Measurements from ENCODE around the gene EN2. TPM values are rescaled to one million over a fixed set of nuclear protein-coding genes. Genes with fewer than 3 reads are reported as not detected.

EN2 gene
- total RNA-seq, 1 experiment from 2014 or later: not detected

- no peaks in the 10 kb centered on the region for H3K36me3 ChIP-seq (ENCODE audit: low read depth)
- BruUV-seq (replicated peaks): no TSS peak
- H3K4me1 ChIP-seq (replicated peaks; ENCODE audit: insufficient read depth): no peaks in the 10 kb centered on the region
- intact Hi-C loops (cut with micrococcal nuclease; ENCODE audit: unreplicated experiment): no loop called here
- H3K9me3 ChIP-seq (ENCODE audit: insufficient read depth, low read depth): no peaks in the 10 kb centered on the region
- no peak for DNase-seq
- no peaks in the 10 kb centered on the region for H3K9me2 ChIP-seq (ENCODE audit: insufficient read depth)
- POLR2A ChIA-PET (ENCODE audit: unreplicated experiment): no interaction called here
- H3K27me3 ChIP-seq (ENCODE audit: insufficient read depth, low read depth): peaks cover 100% of the 10 kb centered on the region
- H3K4me2 ChIP-seq: no peak overlapping the region
- no peak overlapping the region for H2AFZ ChIP-seq
- no peak overlapping the region for H3K4me3 ChIP-seq
- TF ChIP-seq CTCF (conservative IDR thresholded peaks at IDR 0.05): no peak
- TF ChIP-seq EZH2 (IDR thresholded peaks at IDR 0.05; ENCODE audit: low read depth): no peak
- no peaks in the 10 kb centered on the region for H3F3A ChIP-seq (ENCODE audit: insufficient read depth, low read depth)
- H4K20me1 ChIP-seq (ENCODE audit: insufficient read depth): no peaks in the 10 kb centered on the region
- H3K27ac ChIP-seq: no peak overlapping the region
- H3K79me2 ChIP-seq (ENCODE audit: low read depth): no peaks in the 10 kb centered on the region
- CTCF ChIA-PET: no interaction called here
These were observed 51.4 kb downstream of the EN2 start for GRCh38 chr7:155509359-155509724.

GRCh38 chr7:155509725-155510551 lies 52.0 kb downstream of the EN2 start:
- Histone ChIP-seq H3K4me3 (no peak overlapping the region), H3K9me3 (ENCODE audit: insufficient read depth, low read depth) (no peaks in the 10 kb centered on the region), H3K4me2 (no peak overlapping the region), H3K27ac (no peak overlapping the region), H3K27me3 (ENCODE audit: insufficient read depth, low read depth) (peaks cover 99% of the 10 kb centered on the region), H2AFZ (no peak overlapping the region), H3F3A (ENCODE audit: insufficient read depth, low read depth) (no peaks in the 10 kb centered on the region), H3K36me3 (ENCODE audit: low read depth) (no peaks in the 10 kb centered on the region), H3K79me2 (ENCODE audit: low read depth) (no peaks in the 10 kb centered on the region), H3K9me2 (ENCODE audit: insufficient read depth) (no peaks in the 10 kb centered on the region), H4K20me1 (ENCODE audit: insufficient read depth) (no peaks in the 10 kb centered on the region), H3K4me1 (replicated peaks; ENCODE audit: insufficient read depth) (no peaks in the 10 kb centered on the region)
- ChIA-PET CTCF (interaction anchor here (0.6 kb wide), 1 partner anchor 24 kb away, joined by 4 read pairs; no protein-coding TSS in a partner anchor), POLR2A (ENCODE audit: unreplicated experiment) (no interaction called here)
- DNase-seq: no peak
- no TSS peak for BruUV-seq (replicated peaks)
- intact Hi-C loops (cut with micrococcal nuclease; ENCODE audit: unreplicated experiment): no loop called here
- TF ChIP-seq CTCF (conservative IDR thresholded peaks at IDR 0.05) (no peak), EZH2 (IDR thresholded peaks at IDR 0.05; ENCODE audit: low read depth) (no peak)

GRCh38 chr7:155510975-155511701 lies 53.2 kb downstream of the EN2 start:
- Histone ChIP-seq H3K9me2 (ENCODE audit: insufficient read depth) (no peaks in the 10 kb centered on the region), H3K27me3 (ENCODE audit: insufficient read depth, low read depth) (peaks cover 99% of the 10 kb centered on the region), H3K4me1 (replicated peaks; ENCODE audit: insufficient read depth) (no peaks in the 10 kb centered on the region), H3K79me2 (ENCODE audit: low read depth) (no peaks in the 10 kb centered on the region), H3F3A (ENCODE audit: insufficient read depth, low read depth) (no peaks in the 10 kb centered on the region), H3K27ac (no peak overlapping the region), H3K36me3 (ENCODE audit: low read depth) (no peaks in the 10 kb centered on the region), H3K4me2 (no peak overlapping the region), H4K20me1 (ENCODE audit: insufficient read depth) (no peaks in the 10 kb centered on the region), H3K4me3 (no peak overlapping the region), H3K9me3 (ENCODE audit: insufficient read depth, low read depth) (no peaks in the 10 kb centered on the region), H2AFZ (no peak overlapping the region)
- intact Hi-C loops (cut with micrococcal nuclease; ENCODE audit: unreplicated experiment): no loop called here
- BruUV-seq (replicated peaks): no TSS peak
- DNase-seq: no peak
- ChIA-PET POLR2A (ENCODE audit: unreplicated experiment) (interaction anchor here (0.5 kb wide), 1 partner anchor 80 kb away, joined by 5 read pairs; no protein-coding TSS in a partner anchor), CTCF (interaction anchor here (0.6 kb wide), 2 partner anchors 23 to 167 kb away, joined by 3 to 4 read pairs; no protein-coding TSS in a partner anchor)
- TF ChIP-seq CTCF (conservative IDR thresholded peaks at IDR 0.05): no peak
- TF ChIP-seq EZH2 (IDR thresholded peaks at IDR 0.05; ENCODE audit: low read depth): no peak
